T-helper 17 cell (primary cell): ENCODE results near the gene GLI2. TPM values are rescaled to one million over a fixed set of nuclear protein-coding genes. Genes with fewer than 3 reads are reported as not detected.

Experiments
- ATAC-seq: fragments of 150-1000 bp; cut with Tn5 transposase; 2 replicates; pipeline ENCODE4 v1.10.0; 2021; ENCODE audit warnings: mild to moderate bottlenecking, moderate library complexity
- DNase-seq, 3 donors: peaks; one replicate each; pipeline versions ENCODE4 v3.0.0 to v3.0.0-alpha.2; 2020 to 2021
- H3K9me3 ChIP-seq: one replicate; pipeline ENCODE4 v1.7.0; 2013; ENCODE audit warnings: low read length, mild to moderate bottlenecking; ENCODE audit not compliant: control insufficient read depth, poor library complexity, severe bottlenecking
- H3K27ac Mint-ChIP-seq: one replicate; pipeline ENCODE4 v1.8.0; 2022; ENCODE audit warnings: mild to moderate bottlenecking, moderate library complexity, mixed read lengths
- H3K27me3 Mint-ChIP-seq: one replicate; pipeline ENCODE4 v1.8.0; 2022; ENCODE audit warnings: mixed read lengths
- H3K36me3 Mint-ChIP-seq: one replicate; pipeline ENCODE4 v1.8.0; 2022; ENCODE audit warnings: low read depth, mixed read lengths
- H3K4me1 Mint-ChIP-seq: one replicate; pipeline ENCODE4 v1.8.0; 2022; ENCODE audit warnings: mild to moderate bottlenecking, mixed read lengths
- H3K4me3 Mint-ChIP-seq: one replicate; pipeline ENCODE4 v1.8.0; 2022; ENCODE audit warnings: mild to moderate bottlenecking, moderate library complexity, mixed read lengths
- total RNA-seq, 4 donors: library from RNA in 2 of 4; stranded (reverse) in 2 of 4; gene quantifications; one replicate each; pipeline ENCODE4 v1.2.3 and lab custom pipeline; 2022 to 2026

GLI2 gene
- total RNA-seq, 2 donors from 2014 or later: not detected

- Mint-ChIP-seq H3K4me3 (no peak overlapping the region), H3K4me1 (peaks cover 3% of the 10 kb centered on the region), H3K36me3 (no peaks in the 10 kb centered on the region), H3K27me3 (peaks cover 43% of the 10 kb centered on the region), H3K27ac (no peak overlapping the region)
- no peak for ATAC-seq
- no peak for DNase-seq
- H3K9me3 ChIP-seq: no peaks in the 10 kb centered on the region
These were observed 24.1 kb downstream of the GLI2 start for GRCh38 chr2:120759543-120760331.

DNA sequence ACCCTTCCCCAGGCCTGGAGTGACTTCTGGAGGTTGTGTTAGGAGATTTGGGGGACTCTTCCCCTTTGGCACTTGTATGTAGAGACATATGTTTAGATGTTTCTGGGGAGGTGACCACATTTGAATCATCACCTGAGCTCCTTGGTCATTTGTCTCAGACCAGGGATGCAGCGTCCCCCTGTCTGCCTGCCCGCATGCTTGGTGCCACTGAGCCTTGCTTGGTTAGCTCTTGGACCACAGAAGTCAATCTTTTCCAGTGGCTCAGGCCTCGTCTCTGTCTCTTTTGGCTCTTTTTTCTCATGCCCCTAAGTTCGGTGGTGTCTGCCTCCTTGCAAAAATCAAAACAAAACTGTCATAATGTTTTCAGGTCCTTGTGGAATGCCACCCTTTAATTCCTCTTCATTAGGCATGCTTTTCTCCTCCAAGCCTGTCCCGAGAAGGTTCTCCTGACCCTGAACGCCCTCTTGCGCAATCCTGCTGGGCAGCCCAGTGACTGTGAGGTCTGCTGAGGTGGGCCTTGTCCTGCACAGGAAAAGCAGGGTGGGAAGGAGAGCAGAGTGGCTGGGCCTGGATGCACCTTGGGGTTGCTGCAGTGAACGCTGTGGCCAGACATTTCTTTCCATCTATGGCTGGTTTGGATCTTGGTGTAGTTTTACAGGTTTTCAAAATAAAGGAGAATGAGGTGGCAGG lies 24.9 kb downstream of the GLI2 start:
- Mint-ChIP-seq H3K4me1 (peaks cover 3% of the 10 kb centered on the region), H3K27me3 (peaks cover 43% of the 10 kb centered on the region), H3K36me3 (no peaks in the 10 kb centered on the region), H3K27ac (no peak overlapping the region), H3K4me3 (no peak overlapping the region)
- no peaks in the 10 kb centered on the region for H3K9me3 ChIP-seq
- no peak for ATAC-seq
- no peak for DNase-seq

DNA sequence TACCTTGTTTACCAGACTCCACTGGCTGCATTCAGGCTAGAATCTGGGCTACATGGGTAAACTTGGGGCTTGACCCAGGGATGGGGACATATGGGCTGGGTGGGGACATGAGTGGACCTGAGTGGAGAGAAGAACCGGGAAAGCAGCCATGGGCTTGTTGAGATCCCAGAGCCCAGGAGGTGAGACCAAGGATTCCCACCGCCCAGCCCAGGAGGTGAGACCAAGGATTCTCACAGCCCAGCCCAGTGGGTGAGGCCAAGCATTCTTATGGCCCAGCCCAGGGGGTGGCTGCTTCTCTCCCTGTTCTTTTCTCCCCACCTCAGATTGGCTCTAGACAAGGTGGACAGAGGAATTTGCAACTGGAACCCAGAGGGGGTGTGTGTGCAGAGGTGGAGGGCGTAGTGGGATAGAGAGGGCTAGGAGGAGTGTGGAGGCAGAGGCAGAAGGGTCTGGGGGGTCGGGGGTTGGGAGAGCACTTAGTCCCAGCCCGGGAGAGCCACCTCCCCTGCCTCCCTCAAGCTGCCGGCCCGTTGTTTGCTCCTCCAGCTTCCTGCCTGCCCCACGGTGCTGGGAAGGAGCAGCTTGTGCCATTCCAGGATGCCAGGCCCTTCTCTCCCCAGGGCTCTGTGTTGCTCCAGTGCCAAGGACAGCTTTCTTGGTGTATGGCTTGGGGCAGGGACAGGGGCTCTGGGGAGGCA lies 25.6 kb downstream of the GLI2 start:
- Mint-ChIP-seq H3K4me3 (no peak overlapping the region), H3K27me3 (peaks cover 38% of the 10 kb centered on the region), H3K27ac (no peak overlapping the region), H3K4me1 (peaks cover 3% of the 10 kb centered on the region), H3K36me3 (no peaks in the 10 kb centered on the region)
- no peaks in the 10 kb centered on the region for H3K9me3 ChIP-seq
- ATAC-seq (no peak), DNase-seq (no peak)

DNA sequence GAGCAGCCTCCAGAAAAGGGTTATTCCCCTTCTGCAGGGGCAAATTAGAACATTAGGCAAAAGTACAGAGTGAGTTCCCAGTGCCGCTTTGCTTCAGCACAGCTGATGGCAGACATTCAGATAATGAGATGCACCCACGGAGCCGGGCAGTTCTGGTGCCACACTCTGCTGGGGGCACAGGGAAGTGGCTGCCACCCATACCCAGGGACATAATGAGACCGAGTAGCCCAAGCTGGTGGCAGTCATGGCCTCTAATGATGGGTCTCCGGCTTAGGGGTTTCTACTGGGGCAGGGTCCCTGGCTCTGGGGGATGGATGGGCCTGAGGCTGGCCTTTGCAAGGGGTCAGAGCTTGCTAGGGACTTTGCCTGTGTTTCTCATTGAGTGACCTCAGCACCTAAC lies 26.2 kb downstream of the GLI2 start:
- no peak overlapping the region for H3K27ac Mint-ChIP-seq
- H3K36me3 Mint-ChIP-seq: no peaks in the 10 kb centered on the region
- no peak overlapping the region for H3K4me3 Mint-ChIP-seq
- ATAC-seq: no peak
- H3K4me1 Mint-ChIP-seq: peaks cover 3% of the 10 kb centered on the region
- DNase-seq: no peak
- H3K27me3 Mint-ChIP-seq: peaks cover 38% of the 10 kb centered on the region
- no peaks in the 10 kb centered on the region for H3K9me3 ChIP-seq

GRCh38 chr2:120762341-120763061 lies 26.8 kb downstream of the GLI2 start:
- no peaks in the 10 kb centered on the region for H3K9me3 ChIP-seq
- H3K4me3 Mint-ChIP-seq: no peak overlapping the region
- H3K27me3 Mint-ChIP-seq: peaks cover 36% of the 10 kb centered on the region
- H3K27ac Mint-ChIP-seq: no peak overlapping the region
- peaks cover 3% of the 10 kb centered on the region for H3K4me1 Mint-ChIP-seq
- no peaks in the 10 kb centered on the region for H3K36me3 Mint-ChIP-seq
- ATAC-seq (no peak), DNase-seq (no peak)

- Mint-ChIP-seq H3K27me3 (peaks cover 34% of the 10 kb centered on the region), H3K4me1 (peaks cover 3% of the 10 kb centered on the region)
- ATAC-seq: no peak
These were observed 27.8 kb downstream of the GLI2 start for GRCh38 chr2:120763508-120763907.

DNA sequence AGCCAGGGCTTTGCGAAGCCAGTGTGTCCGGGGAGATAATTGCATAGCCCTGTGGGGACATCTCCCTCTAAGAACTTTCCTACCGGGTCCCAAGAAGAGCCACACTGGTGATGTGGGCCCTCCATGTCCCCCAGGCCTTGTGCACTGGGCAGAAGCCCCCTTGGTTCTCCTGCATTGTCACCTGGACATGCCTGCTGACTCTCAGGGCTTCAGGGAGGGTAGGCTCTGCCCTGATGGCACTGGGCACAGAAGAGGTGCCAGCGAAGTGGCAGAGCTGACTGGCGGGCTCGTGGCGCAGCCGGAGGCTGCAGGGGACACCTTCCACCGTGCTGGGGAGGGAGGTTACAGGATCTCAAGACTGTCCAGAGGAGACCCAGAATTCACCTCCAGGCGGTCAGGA lies 28.3 kb downstream of the GLI2 start:
- peaks cover 3% of the 10 kb centered on the region for H3K4me1 Mint-ChIP-seq
- no peaks in the 10 kb centered on the region for H3K9me3 ChIP-seq
- no peak for ATAC-seq
- no peaks in the 10 kb centered on the region for H3K36me3 Mint-ChIP-seq
- H3K27ac Mint-ChIP-seq: no peak overlapping the region
- no peak for DNase-seq
- no peak overlapping the region for H3K4me3 Mint-ChIP-seq
- peaks cover 35% of the 10 kb centered on the region for H3K27me3 Mint-ChIP-seq

More at GRCh38 chr2:120763508-120763907, 27.8 kb downstream of the GLI2 start:
- no peak overlapping the region for H3K4me3 Mint-ChIP-seq
- no peak overlapping the region for H3K27ac Mint-ChIP-seq
- no peaks in the 10 kb centered on the region for H3K36me3 Mint-ChIP-seq
- no peaks in the 10 kb centered on the region for H3K9me3 ChIP-seq
- no peak for DNase-seq

DNA sequence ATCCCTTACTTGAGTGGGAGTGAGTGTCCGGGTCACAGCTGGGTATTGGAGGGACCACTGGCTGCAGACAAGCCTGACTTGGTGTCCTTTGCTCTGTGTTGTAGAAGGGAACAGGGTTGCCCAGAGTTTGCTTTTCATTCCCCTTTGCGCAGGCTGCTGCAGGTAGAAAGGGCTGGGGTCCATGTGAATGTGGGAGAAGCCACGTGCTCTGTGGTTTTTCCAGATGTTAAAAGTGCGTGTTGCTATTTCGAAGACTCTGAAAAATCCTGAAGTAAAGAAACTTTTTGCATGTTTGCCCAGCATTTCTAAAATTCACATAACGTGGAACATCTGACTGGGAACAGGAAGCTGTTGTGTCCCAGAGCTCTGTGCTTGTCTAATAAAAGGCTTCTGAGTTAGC lies 28.8 kb downstream of the GLI2 start:
- H3K9me3 ChIP-seq: no peaks in the 10 kb centered on the region
- peaks cover 35% of the 10 kb centered on the region for H3K27me3 Mint-ChIP-seq
- DNase-seq: no peak
- H3K36me3 Mint-ChIP-seq: no peaks in the 10 kb centered on the region
- no peak for ATAC-seq
- H3K4me3 Mint-ChIP-seq: no peak overlapping the region
- H3K4me1 Mint-ChIP-seq: peaks cover 3% of the 10 kb centered on the region
- no peak overlapping the region for H3K27ac Mint-ChIP-seq

DNA sequence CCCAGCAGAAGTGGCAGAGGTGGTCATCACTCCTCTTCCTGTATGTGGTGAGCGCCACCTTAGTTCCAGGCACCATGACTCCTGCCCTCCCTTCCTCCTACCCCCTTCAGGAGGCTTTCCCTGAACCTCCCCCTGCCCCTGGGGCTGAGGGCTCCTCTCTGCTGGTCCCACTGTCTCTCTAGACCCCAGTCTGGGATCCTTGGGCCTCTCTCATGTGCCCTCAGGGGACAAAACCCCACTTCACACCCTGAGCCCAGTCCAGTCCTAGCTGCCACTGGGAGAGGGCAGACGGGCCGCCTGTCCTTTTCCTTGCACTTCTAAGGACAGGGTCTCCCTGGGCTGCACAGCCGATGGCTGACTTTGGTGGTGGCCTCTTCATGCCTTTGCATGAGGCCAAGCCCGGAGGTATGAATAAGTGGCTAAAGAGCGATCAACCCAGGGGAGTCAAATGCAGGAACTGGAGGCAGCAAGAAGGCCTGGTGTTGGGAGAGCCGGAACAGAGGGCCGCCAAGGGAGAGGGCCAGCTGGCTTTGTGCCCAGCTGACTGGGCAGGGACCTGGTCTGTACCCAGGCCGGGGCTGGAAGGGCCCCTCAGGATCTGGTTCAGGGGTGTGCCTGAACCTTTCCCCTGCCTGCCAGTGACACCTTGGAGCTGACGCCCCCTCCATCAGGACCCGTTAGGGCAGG lies 29.5 kb downstream of the GLI2 start:
- Mint-ChIP-seq H3K4me1 (peaks cover 3% of the 10 kb centered on the region), H3K27me3 (peaks cover 35% of the 10 kb centered on the region), H3K36me3 (no peaks in the 10 kb centered on the region), H3K27ac (no peak overlapping the region), H3K4me3 (no peak overlapping the region)
- no peaks in the 10 kb centered on the region for H3K9me3 ChIP-seq
- DNase-seq: no peak
- ATAC-seq: no peak

DNA sequence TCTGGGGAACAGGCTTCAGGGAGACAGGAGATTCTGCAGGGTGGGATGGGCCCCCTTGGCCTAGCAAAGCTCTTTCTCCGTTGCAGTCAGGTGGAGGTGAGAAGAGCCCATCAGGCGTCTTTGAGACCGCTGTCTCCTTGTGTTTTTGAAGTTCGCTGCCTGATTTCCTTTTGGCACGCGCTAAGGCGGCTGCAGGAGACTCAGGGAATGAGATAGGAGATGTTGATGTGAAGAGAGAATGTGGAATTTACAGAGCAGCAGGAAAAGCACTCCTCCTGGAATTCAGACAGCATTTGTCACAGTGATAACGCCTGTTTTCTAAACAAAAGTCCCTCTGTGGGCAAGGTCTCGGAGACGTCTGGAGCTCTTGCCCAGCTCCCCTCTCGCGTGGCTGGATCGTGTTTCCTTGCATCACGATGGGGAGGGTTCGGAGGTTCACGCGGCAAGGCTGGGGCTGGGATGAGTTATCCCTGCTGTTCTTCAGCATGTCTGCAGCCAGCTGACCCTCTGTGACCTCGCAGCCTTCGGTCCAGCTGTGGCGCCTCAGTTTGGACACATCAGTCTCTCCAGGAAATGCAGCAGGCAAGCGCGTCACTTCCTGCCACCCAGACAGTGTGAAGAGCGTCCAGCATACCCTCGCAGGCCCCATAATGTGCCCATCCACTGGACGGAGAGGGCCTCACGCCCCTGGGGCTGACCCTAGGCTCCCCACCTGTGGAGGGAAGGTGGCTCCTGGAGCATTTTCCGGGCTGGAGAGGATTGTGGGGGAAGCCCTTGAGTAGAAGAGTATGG lies 30.2 kb downstream of the GLI2 start:
- no peak overlapping the region for H3K4me3 Mint-ChIP-seq
- H3K27me3 Mint-ChIP-seq: peaks cover 28% of the 10 kb centered on the region
- H3K27ac Mint-ChIP-seq: peak overlapping the region; percentile 32
- peaks cover 3% of the 10 kb centered on the region for H3K4me1 Mint-ChIP-seq
- no peaks in the 10 kb centered on the region for H3K9me3 ChIP-seq
- no peaks in the 10 kb centered on the region for H3K36me3 Mint-ChIP-seq
- ATAC-seq (no peak), DNase-seq (no peak)

- H3K27me3 Mint-ChIP-seq: peaks cover 20% of the 10 kb centered on the region
These were observed 31.0 kb downstream of the GLI2 start for GRCh38 chr2:120766470-120767351.

More at GRCh38 chr2:120766470-120767351, 31.0 kb downstream of the GLI2 start:
- no peaks in the 10 kb centered on the region for H3K9me3 ChIP-seq
- H3K4me1 Mint-ChIP-seq: peaks cover 3% of the 10 kb centered on the region
- no peak for DNase-seq
- ATAC-seq: no peak
- H3K27ac Mint-ChIP-seq: peak overlapping the region; percentile 32
- H3K36me3 Mint-ChIP-seq: no peaks in the 10 kb centered on the region
- H3K4me3 Mint-ChIP-seq: no peak overlapping the region
